Measurements from ENCODE around the gene SPRR2G.
"Not testable (repeated sequence)": the region's sequence is repeated elsewhere in the genome, so short reads cannot be mapped to it uniquely, and the experiment has no call there.

The SPRR2G gene

GRCh38 chr1:153119491-153119971 is 31.2 kb downstream of the SPRR2G start:
- no peak for DNase-seq (ENCODE audit: low read depth)
- no peak overlapping the region for H3K4me3 ChIP-seq (ENCODE audit: low read depth, low read length)
- TF ChIP-seq, protein P1, sequence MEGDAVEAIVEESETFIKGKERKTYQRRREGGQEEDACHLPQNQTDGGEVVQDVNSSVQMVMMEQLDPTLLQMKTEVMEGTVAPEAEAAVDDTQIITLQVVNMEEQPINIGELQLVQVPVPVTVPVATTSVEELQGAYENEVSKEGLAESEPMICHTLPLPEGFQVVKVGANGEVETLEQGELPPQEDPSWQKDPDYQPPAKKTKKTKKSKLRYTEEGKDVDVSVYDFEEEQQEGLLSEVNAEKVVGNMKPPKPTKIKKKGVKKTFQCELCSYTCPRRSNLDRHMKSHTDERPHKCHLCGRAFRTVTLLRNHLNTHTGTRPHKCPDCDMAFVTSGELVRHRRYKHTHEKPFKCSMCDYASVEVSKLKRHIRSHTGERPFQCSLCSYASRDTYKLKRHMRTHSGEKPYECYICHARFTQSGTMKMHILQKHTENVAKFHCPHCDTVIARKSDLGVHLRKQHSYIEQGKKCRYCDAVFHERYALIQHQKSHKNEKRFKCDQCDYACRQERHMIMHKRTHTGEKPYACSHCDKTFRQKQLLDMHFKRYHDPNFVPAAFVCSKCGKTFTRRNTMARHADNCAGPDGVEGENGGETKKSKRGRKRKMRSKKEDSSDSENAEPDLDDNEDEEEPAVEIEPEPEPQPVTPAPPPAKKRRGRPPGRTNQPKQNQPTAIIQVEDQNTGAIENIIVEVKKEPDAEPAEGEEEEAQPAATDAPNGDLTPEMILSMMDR (IDR thresholded peaks at IDR 0.05; ENCODE audit: insufficient read depth, low read depth, low read length, missing control alignments) = no peak

DNA sequence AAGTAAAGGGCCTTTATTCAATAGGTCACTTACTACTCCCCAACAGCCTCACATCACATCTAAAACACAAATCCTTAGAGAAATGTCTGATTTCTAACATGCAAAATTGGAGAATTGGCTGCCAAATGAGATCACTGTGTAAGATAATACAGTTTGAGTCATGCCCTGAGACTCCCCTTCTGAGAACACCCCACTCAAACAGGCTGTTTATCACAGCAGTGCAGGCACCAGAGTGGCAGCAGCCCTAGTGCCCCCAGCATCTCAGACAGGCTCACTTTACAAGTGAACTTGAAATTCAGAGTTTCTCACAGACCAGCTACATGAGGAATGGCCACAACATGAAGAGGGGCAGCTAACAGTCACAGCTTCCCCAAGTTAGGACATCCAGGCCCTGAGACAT is 35.4 kb downstream of the SPRR2G start:
- H3K4me3 ChIP-seq (ENCODE audit: low read depth, low read length); DNase-seq (ENCODE audit: low read depth): not testable (repeated sequence)

GRCh38 chr1:153113416-153113815 is 37.3 kb downstream of the SPRR2G start, which contains the start of gene SPRR2F:
SPRR2F (minus strand) TSS chr1:153113516; CDS start chr1:153112733, 783 bp downstream.
- TF ChIP-seq, protein P1 (IDR thresholded peaks at IDR 0.05; ENCODE audit: insufficient read depth, low read depth, low read length, missing control alignments) = no peak
- H3K4me3 ChIP-seq (ENCODE audit: low read depth, low read length) = no peak within 1 kb of the TSS
- DNase-seq (ENCODE audit: low read depth) = no peak

GRCh38 chr1:153112454-153112853 is 38.2 kb downstream of the SPRR2G start:
- not testable (repeated sequence) for H3K4me3 ChIP-seq (ENCODE audit: low read depth, low read length); DNase-seq (ENCODE audit: low read depth)

DNA sequence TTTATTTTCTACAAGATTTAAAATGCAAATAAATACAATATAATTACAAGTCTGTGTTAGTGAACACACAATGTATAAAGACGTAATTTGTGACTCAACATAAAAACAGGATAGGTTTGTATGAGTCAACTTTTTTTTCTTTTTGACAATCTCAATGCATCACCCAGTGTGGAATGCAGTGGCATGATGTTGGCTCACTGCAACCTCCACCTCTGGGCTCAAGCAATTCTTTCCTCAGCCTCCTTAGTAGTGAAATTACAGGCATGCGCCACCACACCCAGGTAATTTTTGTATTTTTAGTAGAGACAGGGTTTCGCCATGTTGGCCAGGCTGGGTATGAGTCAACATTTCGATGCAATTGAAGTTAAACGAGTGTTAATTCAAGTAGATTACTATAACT is 50.4 kb downstream of the SPRR2G start:
- H3K4me3 ChIP-seq (ENCODE audit: low read depth, low read length) = no peak overlapping the region
- TF ChIP-seq, protein P1 (IDR thresholded peaks at IDR 0.05; ENCODE audit: insufficient read depth, low read depth, low read length, missing control alignments) = no peak
- no peak for DNase-seq (ENCODE audit: low read depth)

Data from GM12865 (cell line).